ENCODE measurements around the gene FBXO38. TPM values are rescaled to one million over a fixed set of nuclear protein-coding genes. Genes with fewer than 3 reads are reported as not detected.

FBXO38 gene
- total RNA-seq, 2 experiments from 2014 or later, result 41.2 to 41.7 TPM

Other genes starting within 250 kb of the FBXO38 start
- gene SPINK14, start 215.4 kb upstream of the FBXO38 start, total RNA-seq, result not detected
- not detected for gene SPINK6, start 180.9 kb upstream of the FBXO38 start, total RNA-seq
- not detected for gene MARCOL, start 145.4 kb upstream of the FBXO38 start, total RNA-seq
- gene SPINK13, start 115.2 kb upstream of the FBXO38 start, total RNA-seq, result not detected
- not detected for gene SPINK7, start 71.5 kb upstream of the FBXO38 start, total RNA-seq
- not detected for gene SPINK9, start 48.4 kb upstream of the FBXO38 start, total RNA-seq

All from activated CD8-positive, alpha-beta memory T cell treated with anti-CD3 and anti-CD28 coated beads for 36 hours (primary cell).